ENCODE data around the gene SLC26A4. TPM values are rescaled to one million over a fixed set of nuclear protein-coding genes. Genes with fewer than 3 reads are reported as not detected.

The SLC26A4 gene
- total RNA-seq, 1 experiment from 2014 or later, result 0.66 TPM

- TF ChIP-seq ATF3 (IDR thresholded peaks at IDR 0.05) (no peak), RAD21 (IDR thresholded peaks at IDR 0.05; ENCODE audit: low read depth) (no peak), CEBPB (IDR thresholded peaks at IDR 0.05; ENCODE audit: low read depth) (no peak)
These were observed 46.2 kb upstream of the SLC26A4 start (continued) for GRCh38 chr7:107614425-107614824.

- ATAC-seq (no peak), DNase-seq (ENCODE audit: low read depth, low spot score) (no peak)
- H3K9ac ChIP-seq (ENCODE audit: low read length), result no peak overlapping the region
- no peaks in the 10 kb centered on the region for H4K20me1 ChIP-seq (ENCODE audit: insufficient read depth)
- no TSS peak for BruUV-seq (replicated peaks)
- H2AFZ ChIP-seq (ENCODE audit: low read depth, low read length, poor library complexity, severe bottlenecking), result no peak overlapping the region
- H3K27me3 ChIP-seq (ENCODE audit: insufficient read depth, low read length), result no peaks in the 10 kb centered on the region
- POLR2A ChIA-PET, result no interaction called here
- H3K4me1 ChIP-seq (ENCODE audit: control insufficient read depth in 1 of 2, insufficient read depth in 2 of 2, low read length in 2 of 2), result no peaks in the 10 kb centered on the region
- RAD21 ChIA-PET (ENCODE audit: low non-redundant PET in 1 of 2, low total read pairs in 2 of 2, uncharacterized antibody in 2 of 2, unreplicated experiment in 2 of 2), result interaction anchor here in 1 of 2 experiments (0.6 kb wide), 1 partner anchor 454 kb away, joined by 3 read pairs; no protein-coding TSS in a partner anchor
- H3K4me2 ChIP-seq (ENCODE audit: low read length), result no peak overlapping the region
- intact Hi-C loops (cut with micrococcal nuclease), result no loop called here
- H3K9me3 ChIP-seq (ENCODE audit: control insufficient read depth in 1 of 2, insufficient read depth in 1 of 2, low read depth in 1 of 2, low read length in 2 of 2), result no peaks in the 10 kb centered on the region
- H3K27ac ChIP-seq (ENCODE audit: low read depth, low read length), result no peak overlapping the region
- CTCF ChIA-PET, result no interaction called here
- no peak overlapping the region for H3K4me3 ChIP-seq (replicated peaks in 1 of 2; ENCODE audit: low read depth in 1 of 2, low read length in 2 of 2)
- H3K36me3 ChIP-seq (ENCODE audit: control insufficient read depth in 1 of 2, insufficient read depth in 2 of 2, low read length in 2 of 2), result no peaks in the 10 kb centered on the region
- no peaks in the 10 kb centered on the region for H3K9me2 ChIP-seq (ENCODE audit: insufficient read depth)
- H3K79me2 ChIP-seq (ENCODE audit: insufficient read depth, low read length), result no peaks in the 10 kb centered on the region
- TF ChIP-seq, protein P1, sequence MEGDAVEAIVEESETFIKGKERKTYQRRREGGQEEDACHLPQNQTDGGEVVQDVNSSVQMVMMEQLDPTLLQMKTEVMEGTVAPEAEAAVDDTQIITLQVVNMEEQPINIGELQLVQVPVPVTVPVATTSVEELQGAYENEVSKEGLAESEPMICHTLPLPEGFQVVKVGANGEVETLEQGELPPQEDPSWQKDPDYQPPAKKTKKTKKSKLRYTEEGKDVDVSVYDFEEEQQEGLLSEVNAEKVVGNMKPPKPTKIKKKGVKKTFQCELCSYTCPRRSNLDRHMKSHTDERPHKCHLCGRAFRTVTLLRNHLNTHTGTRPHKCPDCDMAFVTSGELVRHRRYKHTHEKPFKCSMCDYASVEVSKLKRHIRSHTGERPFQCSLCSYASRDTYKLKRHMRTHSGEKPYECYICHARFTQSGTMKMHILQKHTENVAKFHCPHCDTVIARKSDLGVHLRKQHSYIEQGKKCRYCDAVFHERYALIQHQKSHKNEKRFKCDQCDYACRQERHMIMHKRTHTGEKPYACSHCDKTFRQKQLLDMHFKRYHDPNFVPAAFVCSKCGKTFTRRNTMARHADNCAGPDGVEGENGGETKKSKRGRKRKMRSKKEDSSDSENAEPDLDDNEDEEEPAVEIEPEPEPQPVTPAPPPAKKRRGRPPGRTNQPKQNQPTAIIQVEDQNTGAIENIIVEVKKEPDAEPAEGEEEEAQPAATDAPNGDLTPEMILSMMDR (IDR thresholded peaks at IDR 0.05 in 2 of 3, conservative IDR thresholded peaks at IDR 0.05 in 1 of 3; ENCODE audit: borderline replicate concordance in 1 of 3, insufficient read depth in 1 of 3, low read depth in 2 of 3, low read length in 2 of 3), result no peak
- TF ChIP-seq, protein P2, sequence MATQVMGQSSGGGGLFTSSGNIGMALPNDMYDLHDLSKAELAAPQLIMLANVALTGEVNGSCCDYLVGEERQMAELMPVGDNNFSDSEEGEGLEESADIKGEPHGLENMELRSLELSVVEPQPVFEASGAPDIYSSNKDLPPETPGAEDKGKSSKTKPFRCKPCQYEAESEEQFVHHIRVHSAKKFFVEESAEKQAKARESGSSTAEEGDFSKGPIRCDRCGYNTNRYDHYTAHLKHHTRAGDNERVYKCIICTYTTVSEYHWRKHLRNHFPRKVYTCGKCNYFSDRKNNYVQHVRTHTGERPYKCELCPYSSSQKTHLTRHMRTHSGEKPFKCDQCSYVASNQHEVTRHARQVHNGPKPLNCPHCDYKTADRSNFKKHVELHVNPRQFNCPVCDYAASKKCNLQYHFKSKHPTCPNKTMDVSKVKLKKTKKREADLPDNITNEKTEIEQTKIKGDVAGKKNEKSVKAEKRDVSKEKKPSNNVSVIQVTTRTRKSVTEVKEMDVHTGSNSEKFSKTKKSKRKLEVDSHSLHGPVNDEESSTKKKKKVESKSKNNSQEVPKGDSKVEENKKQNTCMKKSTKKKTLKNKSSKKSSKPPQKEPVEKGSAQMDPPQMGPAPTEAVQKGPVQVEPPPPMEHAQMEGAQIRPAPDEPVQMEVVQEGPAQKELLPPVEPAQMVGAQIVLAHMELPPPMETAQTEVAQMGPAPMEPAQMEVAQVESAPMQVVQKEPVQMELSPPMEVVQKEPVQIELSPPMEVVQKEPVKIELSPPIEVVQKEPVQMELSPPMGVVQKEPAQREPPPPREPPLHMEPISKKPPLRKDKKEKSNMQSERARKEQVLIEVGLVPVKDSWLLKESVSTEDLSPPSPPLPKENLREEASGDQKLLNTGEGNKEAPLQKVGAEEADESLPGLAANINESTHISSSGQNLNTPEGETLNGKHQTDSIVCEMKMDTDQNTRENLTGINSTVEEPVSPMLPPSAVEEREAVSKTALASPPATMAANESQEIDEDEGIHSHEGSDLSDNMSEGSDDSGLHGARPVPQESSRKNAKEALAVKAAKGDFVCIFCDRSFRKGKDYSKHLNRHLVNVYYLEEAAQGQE (IDR thresholded peaks at IDR 0.05; ENCODE audit: low read depth), result no peak
- TF ChIP-seq SP1 (IDR thresholded peaks at IDR 0.05; ENCODE audit: low read depth) (no peak), JUND (IDR thresholded peaks at IDR 0.05) (no peak), POLR2A (IDR thresholded peaks at IDR 0.05; ENCODE audit: borderline replicate concordance, extremely low read depth, insufficient read depth, insufficient read length) (no peak), EGR1 (IDR thresholded peaks at IDR 0.05; ENCODE audit: low read depth) (no peak), SIN3A (IDR thresholded peaks at IDR 0.05; ENCODE audit: low read depth) (no peak), CEBPB (IDR thresholded peaks at IDR 0.05; ENCODE audit: low read depth) (no peak), YY1 (IDR thresholded peaks at IDR 0.05; ENCODE audit: extremely low read depth, insufficient replicate concordance, low read depth, low read length) (no peak), EZH2 (IDR thresholded peaks at IDR 0.05) (no peak), SRF (IDR thresholded peaks at IDR 0.05; ENCODE audit: low read depth) (no peak), EZH2phosphoT487 (IDR thresholded peaks at IDR 0.05; ENCODE audit: borderline replicate concordance) (no peak), FOSL1 (IDR thresholded peaks at IDR 0.05; ENCODE audit: low read depth) (no peak), POLR2AphosphoS5 (IDR thresholded peaks at IDR 0.05; ENCODE audit: low read depth, low read length) (no peak)
- TF ChIP-seq, protein P3, sequence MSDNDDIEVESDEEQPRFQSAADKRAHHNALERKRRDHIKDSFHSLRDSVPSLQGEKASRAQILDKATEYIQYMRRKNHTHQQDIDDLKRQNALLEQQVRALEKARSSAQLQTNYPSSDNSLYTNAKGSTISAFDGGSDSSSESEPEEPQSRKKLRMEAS (IDR thresholded peaks at IDR 0.05), result no peak
- TF ChIP-seq, protein P4, sequence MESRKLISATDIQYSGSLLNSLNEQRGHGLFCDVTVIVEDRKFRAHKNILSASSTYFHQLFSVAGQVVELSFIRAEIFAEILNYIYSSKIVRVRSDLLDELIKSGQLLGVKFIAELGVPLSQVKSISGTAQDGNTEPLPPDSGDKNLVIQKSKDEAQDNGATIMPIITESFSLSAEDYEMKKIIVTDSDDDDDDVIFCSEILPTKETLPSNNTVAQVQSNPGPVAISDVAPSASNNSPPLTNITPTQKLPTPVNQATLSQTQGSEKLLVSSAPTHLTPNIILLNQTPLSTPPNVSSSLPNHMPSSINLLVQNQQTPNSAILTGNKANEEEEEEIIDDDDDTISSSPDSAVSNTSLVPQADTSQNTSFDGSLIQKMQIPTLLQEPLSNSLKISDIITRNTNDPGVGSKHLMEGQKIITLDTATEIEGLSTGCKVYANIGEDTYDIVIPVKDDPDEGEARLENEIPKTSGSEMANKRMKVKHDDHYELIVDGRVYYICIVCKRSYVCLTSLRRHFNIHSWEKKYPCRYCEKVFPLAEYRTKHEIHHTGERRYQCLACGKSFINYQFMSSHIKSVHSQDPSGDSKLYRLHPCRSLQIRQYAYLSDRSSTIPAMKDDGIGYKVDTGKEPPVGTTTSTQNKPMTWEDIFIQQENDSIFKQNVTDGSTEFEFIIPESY (IDR thresholded peaks at IDR 0.05; ENCODE audit: extremely low read depth, insufficient replicate concordance, low read length), result no peak
These were observed 44.5 kb upstream of the SLC26A4 start for GRCh38 chr7:107615910-107616680.
